Fibroblast of skin of scalp (primary cell): ENCODE results near the gene BMP7.
A peak's percentile ranks its signal among the peaks of the same experiment; 100 is the strongest.
"Not testable (repeated sequence)": the region's sequence is repeated elsewhere in the genome, so short reads cannot be mapped to it uniquely, and the experiment has no call there.

ENCODE experiments used
- DNase-seq: peaks from one replicate; pipeline ENCODE4 v3.0.0-alpha.2; 2013

The BMP7 gene

DNA sequence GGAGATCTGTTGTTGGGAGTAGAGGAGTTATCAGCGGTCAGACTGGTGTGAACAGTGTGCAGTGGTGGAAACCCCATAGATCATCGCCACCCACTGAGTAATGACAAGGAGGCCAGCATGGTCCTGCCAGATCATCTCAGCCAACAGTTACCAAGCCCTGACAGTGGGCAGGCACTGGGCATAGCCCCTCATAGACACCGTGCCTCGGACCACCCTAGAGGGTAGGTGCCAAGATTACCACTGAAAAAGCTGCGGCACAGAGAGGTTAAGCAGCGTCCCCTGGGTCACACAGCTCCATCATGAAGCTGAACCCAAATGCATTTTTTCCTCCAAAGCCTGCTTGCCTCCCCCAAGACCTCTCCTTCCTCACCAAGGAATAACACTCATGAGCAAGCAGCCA, 21.5 kb upstream of the BMP7 start:
- no peak for DNase-seq

DNA sequence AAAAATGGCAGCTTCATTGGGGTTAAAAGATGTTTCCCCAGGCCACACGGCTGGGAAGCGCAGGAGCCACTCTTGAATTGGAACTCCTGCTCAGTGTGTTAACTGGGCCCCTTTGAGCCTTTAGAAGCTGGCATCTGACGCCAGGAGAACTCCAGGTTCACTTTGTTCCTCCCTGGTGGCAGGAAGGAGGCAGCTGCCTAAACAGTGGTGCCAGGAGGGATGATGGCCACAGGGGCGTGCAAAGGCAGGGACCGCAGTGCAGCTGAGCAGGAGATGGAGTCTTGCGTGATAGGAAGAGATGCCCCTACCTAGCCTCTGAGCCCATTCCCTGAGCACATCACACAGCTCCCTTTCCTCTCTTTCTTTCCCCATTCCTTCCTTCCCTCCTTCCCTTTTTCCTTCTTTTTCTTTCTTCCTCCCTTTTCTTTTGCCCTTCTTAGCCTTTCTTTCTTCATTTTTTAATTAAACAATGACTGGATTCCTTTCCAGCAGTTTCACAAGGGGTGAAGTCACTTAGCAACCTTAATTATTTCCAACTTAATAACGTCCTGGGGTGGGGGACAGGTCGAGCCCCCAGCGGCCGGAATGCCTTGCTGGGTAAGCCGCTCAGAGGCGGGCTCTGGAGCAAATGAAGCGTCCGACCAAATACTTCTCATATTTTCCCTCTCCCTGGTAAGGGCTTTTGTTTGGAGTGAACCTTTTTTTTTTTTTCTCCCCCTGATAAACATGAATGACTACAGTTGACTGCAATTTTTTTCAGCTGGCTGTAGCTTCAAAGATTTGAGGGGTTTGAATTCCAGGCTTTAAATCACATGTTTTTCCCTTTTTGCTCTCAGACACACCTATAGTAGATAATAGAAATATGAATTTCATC, 20.8 kb upstream of the BMP7 start:
- DNase-seq = peak; percentile 15

DNA sequence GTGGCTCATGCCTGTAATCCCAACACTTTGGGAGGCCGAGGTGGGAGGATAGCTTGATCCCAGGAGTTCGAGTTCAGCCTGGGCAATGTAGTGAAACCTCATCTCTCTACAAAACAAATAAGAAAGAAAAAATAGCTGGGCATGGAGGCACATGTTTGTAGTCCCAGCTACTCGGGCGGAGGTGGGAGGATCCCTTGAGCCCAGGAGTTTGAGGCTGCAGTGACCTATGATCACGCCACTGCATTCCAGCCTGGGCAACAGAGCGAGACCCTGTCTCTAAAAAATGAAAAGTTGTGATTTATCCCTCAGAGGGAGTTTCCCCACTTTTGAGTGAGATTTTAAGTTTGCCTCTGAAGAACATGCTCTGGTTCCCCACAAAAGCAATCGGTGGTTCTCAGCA, 17.4 kb upstream of the BMP7 start:
- no peak for DNase-seq

DNA sequence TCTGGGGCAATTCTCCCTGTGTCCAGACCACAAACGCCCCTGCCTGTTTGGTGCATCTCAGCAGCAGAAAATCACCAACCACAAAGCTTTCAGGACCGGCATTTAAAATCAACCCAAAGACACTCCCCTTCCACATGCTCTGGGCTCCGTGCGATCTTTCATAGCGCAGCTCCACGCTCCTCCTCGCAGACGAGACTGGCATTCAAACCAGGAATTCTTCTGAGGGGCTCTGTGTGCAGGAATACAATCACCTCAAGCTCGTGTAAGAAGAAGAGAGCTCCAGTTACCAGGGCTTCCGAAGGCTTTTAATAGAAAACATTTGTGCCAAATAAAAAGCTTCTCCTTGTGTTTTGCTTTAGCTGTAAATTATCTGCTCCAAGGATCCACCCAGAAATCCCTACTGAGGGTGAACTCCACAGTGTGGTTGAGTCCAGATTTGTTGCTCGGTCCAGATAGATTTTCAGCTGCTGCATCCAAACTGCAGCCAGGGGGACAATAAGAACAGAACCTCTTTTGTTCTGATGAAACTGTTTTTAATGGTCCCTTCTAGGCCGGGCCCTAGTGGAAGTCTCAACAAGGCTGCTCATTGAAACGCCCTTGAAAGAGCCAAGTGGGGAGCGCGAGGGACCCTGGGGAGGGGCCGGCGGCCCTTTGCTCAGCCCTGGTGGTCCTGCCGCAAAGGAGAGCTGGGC, 16.4 kb upstream of the BMP7 start:
- no peak for DNase-seq

DNA sequence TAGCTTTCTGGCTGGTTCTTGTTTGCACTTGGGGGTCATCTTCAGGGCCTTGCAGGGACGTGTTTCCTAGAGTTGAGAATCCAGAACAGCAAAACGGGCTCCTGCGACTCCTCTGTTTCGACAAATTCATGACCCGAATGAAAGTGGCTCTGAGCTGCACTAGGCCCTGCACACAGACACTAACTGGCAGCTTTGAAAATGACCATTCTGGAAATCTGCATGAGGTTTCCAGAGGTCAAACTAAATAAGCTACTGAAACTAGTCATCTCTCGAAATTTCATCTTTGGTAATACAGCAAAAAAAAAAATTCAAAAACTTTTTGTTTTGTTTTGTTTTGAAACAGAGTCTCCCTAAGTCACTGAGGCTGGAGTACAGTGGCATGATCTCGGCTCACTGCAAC, 15.5 kb upstream of the BMP7 start:
- DNase-seq = no peak

DNA sequence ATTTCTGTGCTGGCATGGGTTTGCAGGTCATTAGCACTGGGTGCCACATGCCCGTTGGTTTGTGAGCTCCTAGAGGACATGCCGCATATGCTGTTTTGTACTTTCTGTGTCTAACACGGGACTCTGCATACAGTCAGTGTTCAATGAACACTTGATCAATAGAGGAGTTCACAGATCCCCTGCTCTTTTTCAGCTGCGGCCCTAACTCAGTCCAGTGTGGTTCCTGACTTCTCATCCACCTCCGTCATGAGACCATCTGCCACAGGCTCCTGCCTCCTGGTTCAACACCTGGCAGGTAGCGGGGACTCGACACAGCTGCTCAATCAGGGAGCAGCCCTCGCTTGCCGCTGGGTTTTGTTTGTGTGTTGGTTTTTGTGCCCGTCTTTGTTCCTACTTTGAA, 13.8 kb upstream of the BMP7 start:
- DNase-seq = no peak

DNA sequence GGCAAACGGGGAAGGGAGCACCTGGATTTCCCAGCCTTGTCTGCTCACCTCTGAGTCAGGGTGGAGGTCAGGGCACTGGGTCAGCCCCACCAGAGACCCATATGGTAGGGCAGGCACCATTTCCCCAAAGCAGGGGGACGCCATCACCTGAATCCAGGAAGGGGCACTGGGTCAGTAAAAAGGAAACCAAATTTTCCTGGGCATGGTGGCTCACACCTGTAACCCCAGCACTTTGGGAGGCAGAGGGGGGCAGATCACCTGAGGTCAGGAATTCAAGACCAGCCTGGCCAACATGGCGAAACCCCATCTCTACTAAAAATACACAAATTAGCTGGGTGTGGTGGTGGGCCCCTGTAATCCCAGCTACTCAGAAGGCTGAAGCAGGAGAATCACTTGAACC, 13.1 kb upstream of the BMP7 start:
- not testable (repeated sequence) for DNase-seq

DNA sequence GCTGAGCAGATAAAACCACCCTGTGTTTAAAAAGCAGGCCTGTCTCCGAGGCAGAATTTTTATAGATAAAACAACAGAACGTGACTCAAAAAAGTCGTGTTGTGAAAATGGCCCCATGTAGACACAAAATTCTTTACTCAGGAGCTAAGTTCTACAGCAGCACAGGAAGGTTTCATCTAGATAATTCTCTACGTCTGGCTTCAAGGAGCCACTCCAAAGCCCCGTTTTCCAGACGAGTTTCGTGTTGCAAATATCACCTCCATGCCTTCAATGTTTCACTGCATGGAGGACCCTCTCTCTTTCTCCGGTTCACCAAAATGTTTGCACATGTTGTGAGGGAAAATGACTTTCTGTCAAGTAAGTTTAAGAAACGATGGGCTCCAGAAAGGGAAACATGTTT, 12.0 kb upstream of the BMP7 start:
- DNase-seq = no peak

DNA sequence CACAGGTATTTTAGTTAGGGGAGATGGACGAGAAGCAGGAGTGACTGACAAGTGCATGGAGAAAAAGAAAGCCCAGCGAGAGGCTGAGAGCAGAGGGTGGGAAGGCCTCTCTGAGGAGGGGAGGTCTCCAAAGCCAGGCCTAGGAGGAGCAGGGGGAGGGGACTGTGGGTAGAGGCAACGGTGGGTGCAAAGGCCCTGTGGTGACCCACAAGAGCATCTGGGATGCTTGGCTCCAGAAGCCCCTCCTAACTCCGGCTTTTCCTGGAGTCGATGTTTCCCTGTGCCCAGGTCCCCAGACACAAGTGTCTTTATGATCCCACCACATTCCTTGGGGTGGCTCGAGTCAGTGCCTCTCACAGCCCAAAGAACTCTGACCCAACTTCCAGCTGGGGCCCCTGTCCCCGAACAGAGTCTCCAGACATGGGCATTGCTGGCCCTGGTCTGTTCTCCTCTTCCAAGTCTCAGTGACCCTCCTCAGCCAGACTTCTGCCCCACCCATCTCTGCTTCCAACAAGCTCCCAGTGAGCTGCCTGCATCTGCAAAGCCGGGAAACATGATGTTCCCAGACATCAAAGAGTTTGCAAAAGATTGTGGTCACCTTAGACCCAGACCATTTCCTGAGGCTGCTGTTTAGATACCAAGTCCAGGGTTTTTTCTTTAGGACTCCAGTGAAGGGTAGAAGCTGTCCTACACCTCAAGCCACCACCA, 11.1 kb upstream of the BMP7 start:
- DNase-seq = no peak

DNA sequence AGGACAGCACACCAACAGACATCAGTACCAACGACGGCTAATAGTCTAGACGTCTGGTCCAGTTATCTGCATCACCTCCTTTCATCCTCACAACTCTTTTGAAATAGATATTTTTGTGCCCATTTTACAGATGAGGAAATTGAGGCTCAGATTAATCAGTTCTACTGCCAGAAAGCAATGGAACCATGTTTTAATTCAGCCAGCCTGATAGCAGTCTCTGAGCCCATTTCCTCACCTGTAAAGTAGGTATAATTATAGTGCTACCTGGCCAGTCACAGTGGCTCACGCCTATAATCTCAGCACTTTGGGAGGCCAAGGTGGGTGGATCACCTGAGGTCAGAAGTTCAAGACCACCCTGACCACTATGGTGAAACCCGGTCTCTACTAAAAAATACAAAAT, 9.8 kb upstream of the BMP7 start:
- DNase-seq = no peak

DNA sequence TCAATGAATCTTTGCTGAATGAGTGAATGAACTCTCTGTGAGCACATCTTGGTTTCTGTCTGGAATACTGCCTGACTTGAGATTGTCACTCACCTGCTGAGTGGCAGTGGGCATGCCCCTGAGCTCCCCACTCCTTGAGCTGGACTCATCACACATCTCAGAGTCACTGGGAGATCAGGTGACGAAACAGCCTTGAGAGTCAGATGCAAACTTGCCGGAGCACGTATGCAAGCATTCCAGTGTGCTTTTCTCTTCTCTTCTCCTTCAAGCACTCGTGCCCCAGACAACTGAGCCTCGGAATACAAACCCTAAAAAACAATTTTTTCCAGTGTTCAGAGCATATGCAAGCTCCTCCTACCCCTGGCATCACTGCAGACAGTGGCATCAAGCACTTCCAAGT, 9.4 kb upstream of the BMP7 start:
- no peak for DNase-seq

DNA sequence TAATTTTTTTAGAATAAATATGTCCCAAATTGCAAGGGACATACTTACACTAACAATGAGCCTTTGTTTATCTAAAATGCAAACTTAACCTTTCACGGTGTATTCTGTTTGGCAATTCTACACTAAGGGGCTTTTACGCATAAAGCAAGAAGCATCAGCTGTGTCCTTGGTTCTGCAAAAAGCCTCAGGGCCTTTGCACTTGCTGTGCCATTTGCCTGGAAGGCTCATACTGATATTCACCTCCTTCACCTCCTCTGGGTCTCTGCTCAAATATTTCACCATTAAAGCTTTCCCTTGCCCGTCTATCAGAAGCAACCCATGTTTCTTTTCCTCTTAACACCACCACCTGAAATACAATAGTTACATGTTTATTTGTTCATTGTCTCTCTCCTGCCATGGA, 8.9 kb upstream of the BMP7 start:
- DNase-seq = no peak

DNA sequence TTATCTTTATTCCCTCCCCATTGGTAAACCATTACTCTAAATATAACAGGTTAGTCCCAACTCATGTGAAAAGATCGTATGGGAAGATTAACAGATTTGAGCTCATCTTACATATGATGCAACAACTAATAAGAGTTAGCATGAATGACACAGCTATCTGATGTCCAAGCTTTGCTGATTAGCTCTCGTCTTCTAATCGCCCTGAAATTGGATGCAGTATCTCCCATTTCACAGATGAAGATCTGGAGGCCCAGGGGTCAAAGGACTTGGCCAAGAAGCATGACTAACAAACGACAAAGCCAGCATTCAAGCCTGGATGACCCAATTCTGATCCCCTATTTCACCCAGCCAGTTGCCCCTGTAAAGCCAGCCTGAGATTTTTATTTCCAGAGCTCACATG, 8.4 kb upstream of the BMP7 start:
- DNase-seq = no peak

DNA sequence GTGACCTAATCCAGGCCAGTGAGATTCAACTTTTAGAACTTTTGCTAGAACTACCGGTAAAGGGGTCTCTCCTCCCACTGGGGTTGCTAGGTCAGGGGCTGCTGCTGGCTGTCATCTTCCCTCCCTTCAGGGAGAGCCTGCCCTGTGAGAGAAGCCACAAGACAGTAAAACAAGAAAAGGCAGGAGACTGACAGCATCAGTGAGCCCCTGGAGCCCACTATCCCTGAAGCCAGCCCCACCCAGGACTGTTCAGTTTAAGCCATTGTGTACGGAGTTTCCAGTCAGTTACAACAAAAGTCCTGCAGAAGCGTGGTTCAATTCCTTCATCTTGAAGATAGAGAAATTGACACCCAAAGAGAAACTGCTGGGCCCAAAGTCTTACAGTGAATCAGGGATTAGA, 7.9 kb upstream of the BMP7 start:
- DNase-seq = no peak

DNA sequence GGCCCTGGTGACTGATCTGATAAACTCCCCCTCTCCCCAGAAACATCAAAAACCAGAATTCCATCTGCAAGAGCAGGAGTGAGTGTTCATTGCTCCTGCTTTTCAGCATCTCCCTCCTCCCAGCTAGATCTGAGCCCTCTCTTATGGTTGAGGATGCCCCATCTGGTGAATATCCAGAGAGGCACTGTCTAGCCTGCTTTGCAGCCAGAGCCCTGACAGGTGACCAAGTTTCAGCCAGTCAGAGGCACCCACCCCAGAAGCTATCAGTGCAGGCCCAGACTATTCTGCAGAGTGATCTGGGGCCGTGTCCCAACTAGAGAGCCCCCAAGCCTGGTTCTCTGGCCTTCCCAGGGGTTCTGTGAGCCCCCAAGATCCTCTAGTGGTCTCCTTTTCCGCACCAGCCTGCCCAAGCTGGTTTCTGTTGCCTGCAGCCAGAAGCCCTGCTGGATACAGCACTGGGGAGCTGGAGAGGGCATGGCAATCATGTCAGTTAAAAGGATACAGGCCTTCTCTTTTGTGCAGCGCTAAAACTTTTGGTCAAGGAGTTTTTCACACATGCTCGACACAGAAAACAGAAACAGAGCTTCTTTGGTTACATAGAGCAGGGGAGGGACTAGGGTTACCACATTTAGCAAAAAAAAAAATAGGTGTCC, 6.6 kb upstream of the BMP7 start:
- DNase-seq = no peak

DNA sequence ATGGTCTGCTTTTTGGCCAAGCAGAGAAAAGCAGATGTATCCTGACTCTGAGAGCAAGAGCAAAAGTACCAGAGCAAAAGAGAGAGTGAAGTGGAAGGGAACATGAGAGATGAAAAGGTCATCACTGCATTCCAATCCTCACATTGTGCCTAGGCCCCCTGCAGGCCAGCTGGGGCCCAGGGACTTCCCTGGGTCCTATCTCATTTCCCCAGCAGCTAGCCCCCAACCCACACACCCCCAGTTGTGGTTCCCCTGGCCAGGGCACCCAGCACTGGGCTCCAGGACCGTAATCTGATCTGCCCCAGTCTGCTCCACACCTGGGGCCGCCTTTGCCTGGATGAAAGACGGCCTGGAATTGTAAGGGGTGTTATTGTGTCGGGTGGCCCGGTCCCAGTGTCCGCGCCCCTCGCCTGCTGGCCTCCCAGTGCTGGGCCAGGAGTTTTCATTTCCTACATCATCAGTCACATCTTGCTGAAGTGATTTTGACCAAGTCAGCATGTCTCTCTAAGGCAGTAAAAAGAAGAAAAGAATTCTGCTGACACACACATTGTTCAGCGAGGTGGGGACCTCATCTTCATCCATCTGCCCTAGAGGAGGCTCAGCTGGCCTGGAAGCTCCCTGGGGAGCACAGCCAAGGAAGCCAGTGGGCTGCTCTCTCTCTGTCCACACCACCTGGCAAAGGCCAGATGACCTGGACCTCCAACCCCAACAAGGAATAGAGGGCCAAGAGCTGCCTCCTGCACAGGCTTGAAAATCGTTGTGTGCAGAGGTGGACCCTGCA, 4.0 kb upstream of the BMP7 start:
- DNase-seq = no peak

DNA sequence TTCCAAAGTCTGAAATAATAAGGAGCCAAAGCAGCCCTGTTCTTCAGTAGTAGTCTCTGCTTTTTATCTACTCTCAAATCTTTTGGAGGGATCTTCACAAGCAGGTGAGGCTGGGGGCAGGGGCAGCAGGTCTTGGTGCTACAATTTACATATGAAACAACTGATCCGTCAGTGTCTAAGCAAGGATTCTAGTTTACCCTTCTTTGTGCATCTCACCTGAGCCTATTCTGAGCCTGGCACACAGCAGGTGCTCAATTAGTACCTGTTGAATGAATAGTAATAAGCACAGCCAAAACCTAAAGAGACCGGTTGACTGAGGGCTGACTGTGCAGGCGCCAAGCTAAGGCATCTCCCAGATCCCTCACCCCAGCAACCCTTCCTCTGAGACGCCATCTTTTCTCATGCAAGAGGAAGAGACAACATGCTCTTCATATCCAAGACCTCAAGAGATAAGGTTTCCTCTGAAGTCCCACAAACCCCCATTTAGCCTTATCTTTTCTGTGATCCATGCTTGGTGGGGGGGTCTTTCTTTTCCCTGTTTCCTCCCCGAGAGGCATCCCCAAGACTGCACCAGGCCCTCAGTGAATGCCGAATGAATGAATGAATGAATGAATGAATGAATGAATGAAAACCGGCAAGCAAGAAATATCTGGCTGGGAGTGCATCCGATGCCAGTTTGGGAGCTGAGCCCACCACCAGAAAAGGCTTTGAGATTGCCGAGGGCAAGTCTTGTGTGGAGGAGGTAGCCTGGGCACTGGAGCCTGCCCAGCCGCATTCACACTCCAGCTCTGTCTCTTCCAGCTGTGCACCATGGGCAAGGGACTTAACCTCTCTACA, 2.9 kb upstream of the BMP7 start:
- DNase-seq = no peak

DNA sequence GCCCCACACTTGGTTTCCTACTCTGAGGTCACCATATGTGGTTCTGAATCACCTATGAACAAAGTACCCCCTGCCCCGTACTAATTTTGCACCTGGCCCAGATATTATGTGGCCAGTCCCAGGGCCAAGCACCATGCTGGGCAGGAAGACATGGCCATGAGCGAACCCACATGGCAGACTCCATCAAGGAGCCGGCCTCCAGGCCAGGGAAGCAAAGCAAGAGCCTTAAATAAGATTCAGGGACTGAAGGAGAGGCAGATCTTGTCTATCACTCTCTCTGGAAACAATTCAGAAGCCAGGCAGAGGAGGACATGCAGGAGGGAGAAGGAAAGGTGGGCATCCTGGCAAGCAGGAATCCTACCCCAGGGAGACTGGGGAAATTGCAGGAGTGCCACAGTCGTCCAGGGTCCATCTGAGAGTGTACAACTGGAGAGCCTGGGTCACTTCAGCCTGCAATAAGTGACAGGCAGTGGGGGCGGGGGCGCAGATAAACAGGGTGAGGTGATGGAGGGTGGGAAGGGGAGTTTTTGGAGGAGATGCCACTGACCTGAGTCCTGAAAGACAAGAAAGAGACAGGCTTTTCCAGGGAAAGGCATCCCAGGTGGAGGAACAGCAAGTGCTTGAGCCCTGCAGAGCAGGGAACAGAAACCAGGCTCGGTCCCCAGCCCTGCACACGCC, 2.1 kb upstream of the BMP7 start:
- DNase-seq = no peak

DNA sequence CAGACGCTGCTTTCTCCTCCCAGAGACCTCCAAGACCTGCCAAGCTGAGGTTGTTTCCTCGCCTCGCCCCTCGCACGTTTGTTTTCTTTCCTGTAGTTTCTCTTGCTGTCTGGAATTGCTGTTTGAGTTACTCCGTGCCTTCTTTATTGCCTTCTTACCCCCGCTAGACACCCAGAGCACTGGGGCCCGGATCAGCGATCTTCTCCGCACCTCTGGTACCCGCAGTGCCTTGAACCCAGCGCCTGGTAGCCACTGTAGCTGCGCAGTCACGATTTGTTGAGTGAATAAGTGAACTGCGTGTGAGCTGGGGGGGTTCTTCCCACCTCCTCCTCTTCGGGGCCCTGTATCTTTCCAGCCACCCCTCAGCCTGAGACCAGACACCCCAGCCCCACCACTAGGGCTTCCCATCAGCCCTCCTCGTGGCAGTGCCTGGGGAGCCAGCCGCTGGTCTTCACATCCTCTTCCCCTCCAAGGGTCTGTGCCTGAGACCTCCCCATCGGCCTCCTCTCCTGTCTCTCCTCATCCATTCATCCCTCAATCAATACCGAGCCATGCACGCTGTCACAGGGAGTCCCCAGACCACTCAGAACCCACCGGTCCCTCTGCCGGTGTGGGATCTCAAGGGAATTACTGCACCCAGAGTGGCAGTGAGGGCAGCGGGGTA, 849 bp upstream of the BMP7 start:
- DNase-seq = no peak

DNA sequence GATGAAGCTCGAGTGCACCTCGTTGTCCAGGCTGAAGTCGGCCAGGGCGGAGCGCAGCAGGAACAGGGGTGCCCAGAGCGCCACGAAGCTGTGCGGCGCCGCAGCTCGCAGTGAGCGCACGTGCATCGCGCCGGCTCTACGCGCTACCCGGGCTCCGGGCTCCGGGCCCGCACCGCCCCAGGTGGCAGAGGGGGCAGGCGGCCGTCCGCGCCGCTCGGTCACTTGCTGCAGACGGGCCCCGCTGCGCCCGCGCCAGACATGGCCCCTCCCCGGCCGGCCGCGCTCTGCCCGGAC, 497 bp downstream of the BMP7 start:
- no peak for DNase-seq
